GM12878 (cell line): ENCODE measurements around the gene TYW1. TPM values are rescaled to one million over a fixed set of nuclear protein-coding genes. Genes with fewer than 3 reads are reported as not detected.

ENCODE experiments used
- ATAC-seq: fragments of 200-7000 bp; cut with Tn5 transposase; 3 replicates; pipeline ENCODE4 v1.9.1; 2020; ENCODE audit warnings: mild to moderate bottlenecking, moderate library complexity
- BruUV-seq: library from RNA; stranded (reverse); fragments of 400-500 nt; replicated peaks from 2 replicates; lab custom pipeline; 2021; lab: Mats Ljungman, UMichigan
- CTCF ChIA-PET: fragments of 300-600 bp; sonication (Branson Sonifier 250); formaldehyde crosslinking; extraction: SDS; loops from one replicate; lab custom pipeline; 2021; ENCODE audit warnings: inconsistent platforms; lab: Yijun Ruan, JAX
- POLR2A ChIA-PET: fragments of 350-600 bp; formaldehyde crosslinking; extraction: SDS; loops from one replicate; lab custom pipeline; 2021; ENCODE audit warnings: inconsistent platforms; lab: Charles Lee
- RAD21 ChIA-PET: fragments of 300-600 bp; sonication (Branson Sonifier 250); formaldehyde crosslinking; loops from one replicate; lab custom pipeline; 2023; ENCODE audit warnings: antibody characterized with exemption; ENCODE audit not compliant: unreplicated experiment; lab: Charles Lee
- SMC1A ChIA-PET: fragments of 300-600 bp; sonication (Branson Sonifier 250); formaldehyde crosslinking; loops from one replicate; lab custom pipeline; 2023; ENCODE audit not compliant: unreplicated experiment, uncharacterized antibody; lab: Charles Lee
- DNase-seq: peaks from one replicate; pipeline ENCODE4 v3.0.0-alpha.2; 2011; ENCODE audit warnings: low read depth, low spot score
- FAIRE-seq: peaks from 3 replicates; lab custom pipeline; 2011; peaks lifted over from hg19 to GRCh38; lab: Jason Lieb, UNC
- H2AFZ ChIP-seq: 2 replicates; pipeline ENCODE4 v1.6.0; 2011; ENCODE audit warnings: low read depth, low read length, control low read depth; ENCODE audit not compliant: control insufficient read depth
- H3K27ac ChIP-seq: 2 replicates; pipeline ENCODE4 v1.5.1; 2011; ENCODE audit warnings: control low read depth; ENCODE audit not compliant: control insufficient read depth, insufficient read depth
- H3K27me3 ChIP-seq, 2 experiments: replicated peaks in 1 of 2; 2 replicates each; pipeline versions ENCODE4 v1.6.0 to v1.6.1; 2011; ENCODE audit warnings: low read length in 1 of 2; ENCODE audit not compliant: control insufficient read depth in 2 of 2, insufficient read depth in 2 of 2
- H3K36me3 ChIP-seq, 2 experiments: 2 replicates each; pipeline ENCODE4 v1.5.1; 2011; ENCODE audit warnings: low read length in 1 of 2; ENCODE audit not compliant: control insufficient read depth in 2 of 2, insufficient read depth in 2 of 2
- H3K4me1 ChIP-seq: 2 replicates; pipeline ENCODE4 v1.6.1; 2011; ENCODE audit warnings: mild to moderate bottlenecking, low read length, moderate library complexity, mixed read lengths; ENCODE audit not compliant: control insufficient read depth, insufficient read depth
- H3K4me2 ChIP-seq: 2 replicates; pipeline ENCODE4 v1.6.0; 2011; ENCODE audit warnings: control low read depth; ENCODE audit not compliant: control insufficient read depth, insufficient read depth
- H3K4me3 ChIP-seq: fragments of 200-600 bp; sonication (generic); 2 replicates; pipeline ENCODE4 v1.5.1; 2016
- H3K79me2 ChIP-seq: 2 replicates; pipeline ENCODE4 v1.6.0; 2011; ENCODE audit warnings: low read length; ENCODE audit not compliant: control insufficient read depth, insufficient read depth
- H3K9ac ChIP-seq: 2 replicates; pipeline ENCODE4 v1.8.0; 2011; ENCODE audit warnings: low read length, control low read depth, mixed read lengths; ENCODE audit not compliant: control insufficient read depth, insufficient read depth
- H3K9me3 ChIP-seq: replicated peaks from 3 replicates; pipeline ENCODE4 v1.5.1; 2011; ENCODE audit warnings: mild to moderate bottlenecking, low read length; ENCODE audit not compliant: control insufficient read depth, insufficient read depth
- H4K20me1 ChIP-seq: 2 replicates; pipeline ENCODE4 v1.6.0; 2011; ENCODE audit not compliant: control insufficient read depth, insufficient read depth
- ATF3 ChIP-seq: IDR thresholded peaks from 2 replicates; pipeline ENCODE4 v1.6.1; 2011; ENCODE audit warnings: low read depth, mild to moderate bottlenecking, low read length, moderate library complexity, borderline replicate concordance; ENCODE audit errors: extremely low read depth
- BRCA1 ChIP-seq: IDR thresholded peaks from 2 replicates; pipeline ENCODE4 v1.6.1; 2011; ENCODE audit warnings: low read depth, low read length, improper control_type of control experiment
- IRF3 ChIP-seq: fragments of 450-650 bp; IDR thresholded peaks from 2 replicates; pipeline ENCODE4 v1.6.1; 2014; ENCODE audit warnings: mild to moderate bottlenecking
- JUNB ChIP-seq: IDR thresholded peaks from 2 replicates; pipeline ENCODE4 v1.6.1; 2016; ENCODE audit warnings: antibody characterized with exemption, mild to moderate bottlenecking
- KDM1A ChIP-seq: fragments of 200-600 bp; sonication (generic); IDR thresholded peaks from 2 replicates; pipeline ENCODE4 v1.6.1; 2016; ENCODE audit warnings: borderline replicate concordance
- NFIC ChIP-seq: IDR thresholded peaks from 2 replicates; pipeline ENCODE4 v1.6.1; 2012; ENCODE audit warnings: low read depth, mild to moderate bottlenecking, inconsistent platforms, low read length, moderate library complexity
- POU2F2 ChIP-seq: IDR thresholded peaks from 3 replicates; pipeline ENCODE4 v1.6.1; 2011; ENCODE audit warnings: low read depth, mild to moderate bottlenecking, low read length, borderline replicate concordance
- RELA ChIP-seq: fragments of 450-650 bp; IDR thresholded peaks from 2 replicates; pipeline ENCODE4 v1.8.0; 2014; ENCODE audit warnings: borderline replicate concordance; ENCODE audit not compliant: partially characterized antibody
- RUNX3 ChIP-seq: IDR thresholded peaks from 2 replicates; pipeline ENCODE4 v1.6.1; 2012; ENCODE audit warnings: low read length, inconsistent platforms
- SMC3 ChIP-seq: IDR thresholded peaks from 2 replicates; pipeline ENCODE4 v1.6.1; 2011; ENCODE audit warnings: low read length, improper control_type of control experiment, borderline replicate concordance
- STAT1 ChIP-seq: fragments of 450-650 bp; conservative IDR thresholded peaks from 2 replicates; pipeline ENCODE4 v1.6.1; 2014; ENCODE audit warnings: antibody characterized with exemption, mild to moderate bottlenecking
- USF2 ChIP-seq: IDR thresholded peaks from 2 replicates; pipeline ENCODE4 v1.6.1; 2011; ENCODE audit warnings: low read depth, low read length, improper control_type of control experiment, borderline replicate concordance
- ZNF384 ChIP-seq: IDR thresholded peaks from 2 replicates; pipeline ENCODE4 v1.6.1; 2012; ENCODE audit warnings: low read depth, mild to moderate bottlenecking, low read length, improper control_type of control experiment, borderline replicate concordance
- ZNF592 ChIP-seq: fragments of 450-650 bp; IDR thresholded peaks from 2 replicates; pipeline ENCODE4 v1.6.1; 2017; ENCODE audit warnings: mild to moderate bottlenecking, moderate library complexity
- WGBS: methylation state at CpG from one replicate; pipeline ENCODE4 v1.1.6; 2016; ENCODE audit warnings: low lambda C conversion rate; ENCODE audit not compliant: insufficient replicate concordance, insufficient coverage; ENCODE audit errors: missing lambda C conversion rate; 5-methylcytosine and 5-hydroxymethylcytosine counted together
- in situ Hi-C: fragments of 300-500 bp; cut with MboI; formaldehyde crosslinking; loops from 9 replicates; pipeline ENCODE4 v1.14.3; 2018; ENCODE audit warnings: mixed read lengths
- intact Hi-C: fragments of 100-400 bp; cut with micrococcal nuclease; formaldehyde crosslinking; loops from one replicate; pipeline ENCODE4 v1.14.2; 2022; ENCODE audit not compliant: unreplicated experiment
- polyA plus RNA-seq, 11 experiments: library from polyadenylated mRNA; depleted of rRNA in 4 of 11; unstranded in 6 of 11; stranded (reverse) in 5 of 11; fragments of >200 nt; fragmentation: Nextera tagmentation in 4 of 11; fragmentation: Illumina TruSeq in 1 of 11; extraction: Ambion mirVana in 4 of 11; extraction: Trizol in 1 of 11; gene quantifications; 1 replicate in 1 of 11; 2 replicates in 10 of 11; pipeline versions ENCODE4 v1.2.1 to v1.2.3, GENCODE V29; 2011 to 2016; ENCODE audit warnings: inconsistent platforms in 2 of 11, missing spikeins in 2 of 11, low read depth in 1 of 11
- total RNA-seq, 4 experiments: library from RNA; depleted of rRNA in 3 of 4; stranded (reverse); fragments of >200 nt in 3 of 4; fragmentation: Illumina TruSeq in 1 of 4; extraction: Trizol in 1 of 4; gene quantifications; 2 replicates each; pipeline versions ENCODE4 v1.2.1 to v1.2.3, GENCODE V29; 2013 to 2021

The TYW1 gene
- total and polyA plus RNA-seq, 10 of the 15 experiments (the other 5 are each of a cell fraction or from before 2014, with no cell fraction given): 11.3 to 29.0 (median 18.4) TPM

- ATAC-seq (no peak), FAIRE-seq (no peak), DNase-seq (no peak)
- Histone ChIP-seq H4K20me1 (no peaks in the 10 kb centered on the region), H3K27me3 (no peaks in the 10 kb centered on the region), H3K4me2 (no peak overlapping the region), H3K9me3 (no peaks in the 10 kb centered on the region; the same call in 2 of the 3 replicates), H3K36me3 (peaks cover 0 to 8% of the 10 kb centered on the region in 2 experiments; a peak in 3 of 4 replicates), H3K79me2 (no peaks in the 10 kb centered on the region), H2AFZ (no peak overlapping the region), H3K9ac (no peak overlapping the region), H3K4me1 (no peaks in the 10 kb centered on the region), H3K4me3 (no peak overlapping the region), H3K27ac (no peak overlapping the region)
- SMC1A ChIA-PET: interaction anchor here (0.6 kb wide), 1 partner anchor 93 kb away, joined by 5 read pairs; no protein-coding TSS in a partner anchor
- CTCF ChIA-PET: no interaction called here
- RAD21 ChIA-PET: no interaction called here
- in situ Hi-C loops: no loop called here
- BruUV-seq: no TSS peak
- POLR2A ChIA-PET: interaction anchor here (0.6 to 0.7 kb wide), 3 partner anchors 118 to 976 kb away, joined by 3 to 12 read pairs (median 3); no protein-coding TSS in a partner anchor
- intact Hi-C loops: loop anchor here (10.0 kb wide), 1 partner anchor 452 kb away; no protein-coding TSS in a partner anchor
- WGBS: 53% methylated on average over 2 of the region's 2 CpGs
- TF ChIP-seq RELA (no peak), NFIC (no peak), ATF3 (no peak), STAT1 (no peak), ZNF592 (no peak), USF2 (no peak), BRCA1 (no peak), ZNF384 (no peak), IRF3 (no peak), KDM1A (no peak), RUNX3 (no peak), POU2F2 (no peak), JUNB (no peak), SMC3 (no peak)
These were observed 10.3 kb downstream of the TYW1 start for GRCh38 chr7:67006965-67007364.
